HEK293T (cell line): ENCODE measurements around the gene PCDHB16.
"Not testable (repeated sequence)": the region's sequence is repeated elsewhere in the genome, so short reads cannot be mapped to it uniquely, and the experiment has no call there.

Source experiments
- FOXK2 ChIP-seq: fragments of 450-650 bp; IDR thresholded peaks from 2 replicates; pipeline ENCODE4 v1.6.1; 2016; ENCODE audit warnings: mild to moderate bottlenecking
- HDGF ChIP-seq: fragments of 450-650 bp; IDR thresholded peaks from 2 replicates; pipeline ENCODE4 v1.6.1; 2017; ENCODE audit warnings: antibody characterized with exemption, borderline replicate concordance

- not testable (repeated sequence) for TF ChIP-seq FOXK2, HDGF
Measured at GRCh38 chr5:141224844-141225243, 42.7 kb downstream of the PCDHB16 start.
